ENCODE data around the gene SLC2A9. TPM values are rescaled to one million over a fixed set of nuclear protein-coding genes. Genes with fewer than 3 reads are reported as not detected.

Gene SLC2A9
- polyA plus RNA-seq, 3 donors from 2014 or later, result 1.4 to 2.3 TPM; not detected in 1

GRCh38 chr4:10022346-10023049 lies 1.2 kb upstream of the SLC2A9 start:
- no peaks in the 10 kb centered on the region for H3K36me3 Mint-ChIP-seq
- peak overlapping the region in 1 of 6 donors; percentile 22 for H3K27ac Mint-ChIP-seq
- no peak overlapping the region for H3K4me3 Mint-ChIP-seq
- DNase-seq, result no peak
- H3K9me3 Mint-ChIP-seq, result no peaks in the 10 kb centered on the region
- H3K27me3 Mint-ChIP-seq (ENCODE audit: low read depth in 3 of 3), result peaks cover 3 to 13% (median 6%) of the 10 kb centered on the region in 3 donors
- peaks cover 0 to 13% of the 10 kb centered on the region in 2 donors for H3K4me1 Mint-ChIP-seq

GRCh38 chr4:10021653-10022023 lies 341 bp upstream of the SLC2A9 start:
- Mint-ChIP-seq H3K27me3 (ENCODE audit: low read depth in 3 of 3) (peaks cover 3 to 9% (median 5%) of the 10 kb centered on the region in 3 donors), H3K36me3 (no peaks in the 10 kb centered on the region), H3K9me3 (no peaks in the 10 kb centered on the region), H3K4me3 (peak overlapping the region in 1 of 5 donors; percentile 12), H3K4me1 (peaks cover 0 to 13% of the 10 kb centered on the region in 2 donors), H3K27ac (peak overlapping the region in 1 of 6 donors; percentile 10)
- no peak for DNase-seq

GRCh38 chr4:10020106-10020505 lies 1.2 kb downstream of the SLC2A9 start:
- DNase-seq, result no peak
- H3K27me3 Mint-ChIP-seq (ENCODE audit: low read depth in 3 of 3), result peaks cover 2 to 9% (median 3%) of the 10 kb centered on the region in 3 donors
- H3K4me3 Mint-ChIP-seq, result peak overlapping the region; percentile 33 to 91 (median 55)
- H3K4me1 Mint-ChIP-seq, result peaks cover 0 to 13% of the 10 kb centered on the region in 2 donors
- no peaks in the 10 kb centered on the region for H3K9me3 Mint-ChIP-seq
- peak overlapping the region in 5 of 6 donors; percentile 60 to 97 (median 86) for H3K27ac Mint-ChIP-seq
- H3K36me3 Mint-ChIP-seq, result no peaks in the 10 kb centered on the region

GRCh38 chr4:10019521-10020051 lies 1.7 kb downstream of the SLC2A9 start:
- H3K36me3 Mint-ChIP-seq, result no peaks in the 10 kb centered on the region
- peaks cover 0 to 13% of the 10 kb centered on the region in 2 donors for H3K4me1 Mint-ChIP-seq
- H3K4me3 Mint-ChIP-seq, result peak overlapping the region; percentile 84 to 91 (median 89)
- peaks cover 2 to 9% (median 3%) of the 10 kb centered on the region in 3 donors for H3K27me3 Mint-ChIP-seq (ENCODE audit: low read depth in 3 of 3)
- peak overlapping the region; percentile 86 to 97 (median 93) for H3K27ac Mint-ChIP-seq
- DNase-seq, result no peak
- H3K9me3 Mint-ChIP-seq, result no peaks in the 10 kb centered on the region

- Mint-ChIP-seq H3K4me1 (peaks cover 0 to 13% of the 10 kb centered on the region in 2 donors), H3K4me3 (peak overlapping the region; percentile 84 to 91 (median 89)), H3K27me3 (ENCODE audit: low read depth in 3 of 3) (peaks cover under 1 to 9% (median 5%) of the 10 kb centered on the region in 3 donors)
Observed at GRCh38 chr4:10018818-10019461, 2.4 kb downstream of the SLC2A9 start.

GRCh38 chr4:10017037-10017893 lies 4.0 kb downstream of the SLC2A9 start:
- peak overlapping the region in 2 of 5 donors; percentile 10 to 23 for H3K4me3 Mint-ChIP-seq

More at GRCh38 chr4:10018818-10019461, 2.4 kb downstream of the SLC2A9 start:
- H3K9me3 Mint-ChIP-seq, result no peaks in the 10 kb centered on the region
- no peaks in the 10 kb centered on the region for H3K36me3 Mint-ChIP-seq
- peak overlapping the region; percentile 86 to 97 (median 93) for H3K27ac Mint-ChIP-seq
- peak; percentile 89 to 91 (median 90) for DNase-seq

GRCh38 chr4:10016169-10016568 lies 5.1 kb downstream of the SLC2A9 start:
- Mint-ChIP-seq H3K9me3 (no peaks in the 10 kb centered on the region), H3K27me3 (ENCODE audit: low read depth in 3 of 3) (peaks cover 0 to 7% (median 5%) of the 10 kb centered on the region in 3 donors), H3K4me3 (no peak overlapping the region), H3K27ac (no peak overlapping the region), H3K36me3 (peaks cover 0 to 3% (median 0%) of the 10 kb centered on the region in 3 donors), H3K4me1 (peaks cover 0 to 13% of the 10 kb centered on the region in 2 donors)
- no peak for DNase-seq

More at GRCh38 chr4:10017037-10017893, 4.0 kb downstream of the SLC2A9 start:
- Mint-ChIP-seq H3K9me3 (no peaks in the 10 kb centered on the region), H3K27ac (peak overlapping the region in 3 of 6 donors; percentile 44 to 69 (median 62)), H3K4me1 (peaks cover 0 to 13% of the 10 kb centered on the region in 2 donors), H3K36me3 (peaks cover 0 to 2% (median 0%) of the 10 kb centered on the region in 3 donors), H3K27me3 (ENCODE audit: low read depth in 3 of 3) (peaks cover 0 to 9% (median 5%) of the 10 kb centered on the region in 3 donors)
- DNase-seq, result no peak

- Mint-ChIP-seq H3K27ac (peak overlapping the region in 1 of 6 donors; percentile 60), H3K4me1 (peaks cover 0 to 13% of the 10 kb centered on the region in 2 donors), H3K27me3 (ENCODE audit: low read depth in 3 of 3) (peaks cover 0 to 8% (median 5%) of the 10 kb centered on the region in 3 donors), H3K36me3 (peaks cover 0 to 3% (median 0%) of the 10 kb centered on the region in 3 donors), H3K4me3 (no peak overlapping the region), H3K9me3 (no peaks in the 10 kb centered on the region)
- DNase-seq, result no peak
Observed at GRCh38 chr4:10015140-10015753, 6.0 kb downstream of the SLC2A9 start.

- peak in 2 of 3 donors; percentile 16 to 30 for DNase-seq
- H3K27ac Mint-ChIP-seq, result no peak overlapping the region
- peaks cover 0 to 10% of the 10 kb centered on the region in 2 donors for H3K4me1 Mint-ChIP-seq
- H3K27me3 Mint-ChIP-seq (ENCODE audit: low read depth in 3 of 3), result peaks cover 0 to 2% (median 2%) of the 10 kb centered on the region in 3 donors
- H3K36me3 Mint-ChIP-seq, result peaks cover 0 to 3% (median 0%) of the 10 kb centered on the region in 3 donors
- H3K9me3 Mint-ChIP-seq, result no peaks in the 10 kb centered on the region
- H3K4me3 Mint-ChIP-seq, result no peak overlapping the region
Observed at GRCh38 chr4:10013722-10014121, 7.6 kb downstream of the SLC2A9 start.

- no peak for DNase-seq
- H3K4me1 Mint-ChIP-seq, result peaks cover 0 to 3% of the 10 kb centered on the region in 2 donors
- peaks cover 0 to 2% (median 2%) of the 10 kb centered on the region in 3 donors for H3K27me3 Mint-ChIP-seq (ENCODE audit: low read depth in 3 of 3)
- H3K27ac Mint-ChIP-seq, result no peak overlapping the region
- H3K4me3 Mint-ChIP-seq, result no peak overlapping the region
- peaks cover 0 to 3% (median 0%) of the 10 kb centered on the region in 3 donors for H3K36me3 Mint-ChIP-seq
- no peaks in the 10 kb centered on the region for H3K9me3 Mint-ChIP-seq
Observed at GRCh38 chr4:10011885-10012284, 9.4 kb downstream of the SLC2A9 start.

GRCh38 chr4:10011277-10011676 lies 10.0 kb downstream of the SLC2A9 start:
- H3K4me1 Mint-ChIP-seq, result peaks cover 5 to 8% of the 10 kb centered on the region in 2 donors
- H3K4me3 Mint-ChIP-seq, result no peak overlapping the region
- no peak for DNase-seq
- peaks cover 0 to 3% (median 0%) of the 10 kb centered on the region in 3 donors for H3K36me3 Mint-ChIP-seq
- peaks cover 0 to 2% (median 2%) of the 10 kb centered on the region in 3 donors for H3K27me3 Mint-ChIP-seq (ENCODE audit: low read depth in 3 of 3)
- no peaks in the 10 kb centered on the region for H3K9me3 Mint-ChIP-seq
- H3K27ac Mint-ChIP-seq, result no peak overlapping the region

- H3K4me3 Mint-ChIP-seq, result no peak overlapping the region
- H3K4me1 Mint-ChIP-seq, result peaks cover 13 to 18% of the 10 kb centered on the region in 2 donors
- H3K9me3 Mint-ChIP-seq, result no peaks in the 10 kb centered on the region
- peaks cover 0 to 3% (median 0%) of the 10 kb centered on the region in 3 donors for H3K36me3 Mint-ChIP-seq
- no peak for DNase-seq
- H3K27me3 Mint-ChIP-seq (ENCODE audit: low read depth in 3 of 3), result peaks cover 0 to 2% (median 2%) of the 10 kb centered on the region in 3 donors
- H3K27ac Mint-ChIP-seq, result no peak overlapping the region
Observed at GRCh38 chr4:10009861-10010500, 11.3 kb downstream of the SLC2A9 start.

Data from immature natural killer cell (primary cell).